Placental epithelial cell (primary cell): ENCODE data around the gene RBMXL2. TPM values are rescaled to one million over a fixed set of nuclear protein-coding genes. Genes with fewer than 3 reads are reported as not detected.

Experiments
- total RNA-seq: library from RNA; depleted of rRNA; stranded (reverse); fragments of >200 nt; gene quantifications from 2 replicates; pipeline ENCODE4 v1.2.3, GENCODE V29; 2012

The RBMXL2 gene
- total RNA-seq = not detected in 2 replicates

GRCh38 chr11:7088921-7089320 lies at the start of gene RBMXL2:
TSS of gene RBMXL2 (plus strand) at chr11:7088998. CDS start at chr11:7089121, 123 bp downstream.

Other genes starting within 250 kb of the RBMXL2 start
- not detected in 2 replicates for gene OR10A5, start 243.3 kb upstream of the RBMXL2 start, total RNA-seq
- not detected in 2 replicates for gene OR10A2, start 225.9 kb upstream of the RBMXL2 start, total RNA-seq
- gene OR10A4, start 212.4 kb upstream of the RBMXL2 start, total RNA-seq = not detected in 2 replicates
- 0.22 and 0.79 TPM in 2 replicates for gene OR2D2, start 196.5 kb upstream of the RBMXL2 start, total RNA-seq
- gene OR2D3, start 168.0 kb upstream of the RBMXL2 start, total RNA-seq = not detected in 2 replicates
- gene ZNF215, start 162.6 kb upstream of the RBMXL2 start, total RNA-seq = 2.7 and 3.9 TPM in 2 replicates
- 1.7 and 4.3 TPM in 2 replicates for gene ZNF214, start 68.7 kb upstream of the RBMXL2 start, total RNA-seq
- gene NLRP14, start 68.5 kb upstream of the RBMXL2 start, total RNA-seq = under 0.01 TPM in 1 of 2 replicates, not detected in the other
- gene SYT9, start 162.9 kb downstream of the RBMXL2 start, total RNA-seq = 0.39 and 0.43 TPM in 2 replicates